ENCODE measurements around the gene ALG8. TPM values are rescaled to one million over a fixed set of nuclear protein-coding genes. Genes with fewer than 3 reads are reported as not detected.

The ALG8 gene
- polyA plus RNA-seq, 3 donors = 15.6 to 41.7 (median 40.6) TPM

DNA sequence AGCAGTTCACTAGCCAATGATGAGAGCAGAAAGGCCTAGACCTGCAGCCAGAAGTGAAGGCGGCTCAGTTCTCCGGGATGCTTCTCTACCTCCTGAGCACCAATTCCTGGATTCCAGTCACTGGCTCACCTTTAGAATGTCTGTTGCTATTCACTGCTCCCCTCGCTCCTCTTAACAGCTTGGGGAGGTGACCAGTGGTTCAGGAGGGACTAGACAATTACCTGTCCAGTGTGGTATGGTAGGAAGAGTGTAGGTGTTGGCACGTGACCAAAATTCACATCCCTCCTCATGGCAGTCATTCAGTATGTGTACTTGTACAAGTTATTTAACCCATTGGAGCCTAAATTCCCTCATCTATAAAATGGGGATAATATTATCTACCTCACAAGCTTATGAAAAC lies 71.7 kb downstream of the ALG8 start:
- Mint-ChIP-seq H3K4me1 (peaks cover 8% of the 10 kb centered on the region), H3K4me3 (no peak overlapping the region), H3K9me3 (no peaks in the 10 kb centered on the region), H3K27ac (no peak overlapping the region), H3K27me3 (ENCODE audit: low read depth in 3 of 3) (peaks cover 0 to 1% (median 0%) of the 10 kb centered on the region in 3 donors), H3K36me3 (peaks cover 46 to 54% of the 10 kb centered on the region in 2 donors)
- no peak for DNase-seq
- Histone ChIP-seq H3K36me3 (replicated peaks in 1 of 2; ENCODE audit: control insufficient read depth in 1 of 2, insufficient read depth in 2 of 2, low read length in 2 of 2) (peaks cover 41 to 52% of the 10 kb centered on the region in 2 donors), H3K27me3 (ENCODE audit: control insufficient read depth in 2 of 2, insufficient read depth in 2 of 2, low read length in 2 of 2) (no peaks in the 10 kb centered on the region), H3K4me2 (replicated peaks; ENCODE audit: extremely low read depth, low read length, poor library complexity, severe bottlenecking) (no peak overlapping the region), H3K79me2 (ENCODE audit: insufficient read depth, low read length) (peaks cover 5% of the 10 kb centered on the region), H4K20me1 (ENCODE audit: insufficient read depth, low read length) (peaks cover 8% of the 10 kb centered on the region), H2AFZ (ENCODE audit: insufficient read depth, low read depth, low read length, poor library complexity, severe bottlenecking) (no peak overlapping the region), H3K9ac (ENCODE audit: insufficient read depth, low read length, poor library complexity, severe bottlenecking) (no peak overlapping the region), H3K9me3 (replicated peaks in 1 of 2; ENCODE audit: control insufficient read depth in 1 of 2, insufficient read depth in 1 of 2, low read length in 2 of 2) (no peaks in the 10 kb centered on the region), H3K27ac (ENCODE audit: low read depth in 1 of 2, low read length in 2 of 2) (no peak overlapping the region), H3K4me3 (replicated peaks in 1 of 3; ENCODE audit: low read depth in 2 of 3, low read length in 3 of 3) (no peak overlapping the region), H3K4me1 (ENCODE audit: control insufficient read depth in 1 of 2, insufficient read depth in 2 of 2, low read length in 2 of 2) (no peaks in the 10 kb centered on the region)
- WGBS (ENCODE audit: insufficient coverage) = 100% methylated on average over 2 of the region's 4 CpGs
- TF ChIP-seq, protein P1, sequence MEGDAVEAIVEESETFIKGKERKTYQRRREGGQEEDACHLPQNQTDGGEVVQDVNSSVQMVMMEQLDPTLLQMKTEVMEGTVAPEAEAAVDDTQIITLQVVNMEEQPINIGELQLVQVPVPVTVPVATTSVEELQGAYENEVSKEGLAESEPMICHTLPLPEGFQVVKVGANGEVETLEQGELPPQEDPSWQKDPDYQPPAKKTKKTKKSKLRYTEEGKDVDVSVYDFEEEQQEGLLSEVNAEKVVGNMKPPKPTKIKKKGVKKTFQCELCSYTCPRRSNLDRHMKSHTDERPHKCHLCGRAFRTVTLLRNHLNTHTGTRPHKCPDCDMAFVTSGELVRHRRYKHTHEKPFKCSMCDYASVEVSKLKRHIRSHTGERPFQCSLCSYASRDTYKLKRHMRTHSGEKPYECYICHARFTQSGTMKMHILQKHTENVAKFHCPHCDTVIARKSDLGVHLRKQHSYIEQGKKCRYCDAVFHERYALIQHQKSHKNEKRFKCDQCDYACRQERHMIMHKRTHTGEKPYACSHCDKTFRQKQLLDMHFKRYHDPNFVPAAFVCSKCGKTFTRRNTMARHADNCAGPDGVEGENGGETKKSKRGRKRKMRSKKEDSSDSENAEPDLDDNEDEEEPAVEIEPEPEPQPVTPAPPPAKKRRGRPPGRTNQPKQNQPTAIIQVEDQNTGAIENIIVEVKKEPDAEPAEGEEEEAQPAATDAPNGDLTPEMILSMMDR (IDR thresholded peaks at IDR 0.05) = no peak
- intact Hi-C loops (cut with micrococcal nuclease) = no loop called here

DNA sequence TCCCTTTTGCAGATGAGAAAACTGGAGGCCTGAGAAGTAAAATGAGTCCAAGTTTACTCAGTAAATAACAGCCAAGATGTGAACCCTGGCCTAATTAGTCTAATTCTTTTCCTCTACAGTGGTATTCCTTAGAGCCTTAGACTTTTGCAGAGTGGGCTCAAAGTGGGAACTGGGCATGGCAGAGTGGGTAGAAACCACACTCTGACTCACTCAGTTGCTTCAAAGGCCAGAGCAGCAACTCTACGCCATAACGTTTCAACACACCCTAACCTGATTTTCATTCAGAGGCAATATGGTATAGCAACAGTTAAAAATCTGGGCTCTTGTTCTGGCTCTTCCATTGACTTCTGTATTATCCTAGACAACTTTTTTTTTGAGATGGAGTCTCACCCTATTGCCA lies 73.0 kb downstream of the ALG8 start:
- Mint-ChIP-seq H3K4me3 (no peak overlapping the region), H3K9me3 (no peaks in the 10 kb centered on the region), H3K36me3 (peaks cover 37 to 44% of the 10 kb centered on the region in 2 donors), H3K27ac (peak overlapping the region in 4 of 7 donors; percentile 7 to 57 (median 25)), H3K27me3 (ENCODE audit: low read depth in 3 of 3) (peaks cover 0 to 1% (median 0%) of the 10 kb centered on the region in 3 donors), H3K4me1 (peaks cover 4% of the 10 kb centered on the region)
- Histone ChIP-seq H3K9me3 (replicated peaks in 1 of 2; ENCODE audit: control insufficient read depth in 1 of 2, insufficient read depth in 1 of 2, low read length in 2 of 2) (no peaks in the 10 kb centered on the region), H2AFZ (ENCODE audit: insufficient read depth, low read depth, low read length, poor library complexity, severe bottlenecking) (no peak overlapping the region), H3K27ac (ENCODE audit: low read depth in 1 of 2, low read length in 2 of 2) (no peak overlapping the region), H3K4me1 (ENCODE audit: control insufficient read depth in 1 of 2, insufficient read depth in 2 of 2, low read length in 2 of 2) (no peaks in the 10 kb centered on the region), H3K4me3 (replicated peaks in 1 of 3; ENCODE audit: low read depth in 2 of 3, low read length in 3 of 3) (no peak overlapping the region), H3K36me3 (replicated peaks in 1 of 2; ENCODE audit: control insufficient read depth in 1 of 2, insufficient read depth in 2 of 2, low read length in 2 of 2) (peaks cover 31 to 41% of the 10 kb centered on the region in 2 donors), H3K4me2 (replicated peaks; ENCODE audit: extremely low read depth, low read length, poor library complexity, severe bottlenecking) (no peak overlapping the region), H3K27me3 (ENCODE audit: control insufficient read depth in 2 of 2, insufficient read depth in 2 of 2, low read length in 2 of 2) (no peaks in the 10 kb centered on the region), H4K20me1 (ENCODE audit: insufficient read depth, low read length) (peaks cover 1% of the 10 kb centered on the region), H3K79me2 (ENCODE audit: insufficient read depth, low read length) (no peaks in the 10 kb centered on the region), H3K9ac (ENCODE audit: insufficient read depth, low read length, poor library complexity, severe bottlenecking) (no peak overlapping the region)
- intact Hi-C loops (cut with micrococcal nuclease) = no loop called here
- TF ChIP-seq, protein P1 (IDR thresholded peaks at IDR 0.05) = no peak
- WGBS (ENCODE audit: insufficient coverage) = no CpG with 5 or more reads among the region's 2 CpGs
- no peak for DNase-seq
